Body of pancreas (tissue), 4 donors: ENCODE measurements around the gene MPL.

Source experiments
- POLR2A ChIP-seq, 3 donors: fragments of 450-650 bp; IDR thresholded peaks; one replicate each; pipeline ENCODE4 v1.6.1; 2016; ENCODE audit warnings: antibody characterized with exemption in 3 of 3, mild to moderate bottlenecking in 2 of 3
- TF ChIP-seq, protein P1 (sequence below), 7 experiments: fragments of 450-650 bp in 4 of 7; fragments of 200-600 bp in 3 of 7; sonication (generic) in 3 of 7; IDR thresholded peaks; one replicate each; pipeline ENCODE4 v1.5.1; 2016 to 2019; ENCODE audit warnings: antibody characterized with exemption in 7 of 7

DNA sequence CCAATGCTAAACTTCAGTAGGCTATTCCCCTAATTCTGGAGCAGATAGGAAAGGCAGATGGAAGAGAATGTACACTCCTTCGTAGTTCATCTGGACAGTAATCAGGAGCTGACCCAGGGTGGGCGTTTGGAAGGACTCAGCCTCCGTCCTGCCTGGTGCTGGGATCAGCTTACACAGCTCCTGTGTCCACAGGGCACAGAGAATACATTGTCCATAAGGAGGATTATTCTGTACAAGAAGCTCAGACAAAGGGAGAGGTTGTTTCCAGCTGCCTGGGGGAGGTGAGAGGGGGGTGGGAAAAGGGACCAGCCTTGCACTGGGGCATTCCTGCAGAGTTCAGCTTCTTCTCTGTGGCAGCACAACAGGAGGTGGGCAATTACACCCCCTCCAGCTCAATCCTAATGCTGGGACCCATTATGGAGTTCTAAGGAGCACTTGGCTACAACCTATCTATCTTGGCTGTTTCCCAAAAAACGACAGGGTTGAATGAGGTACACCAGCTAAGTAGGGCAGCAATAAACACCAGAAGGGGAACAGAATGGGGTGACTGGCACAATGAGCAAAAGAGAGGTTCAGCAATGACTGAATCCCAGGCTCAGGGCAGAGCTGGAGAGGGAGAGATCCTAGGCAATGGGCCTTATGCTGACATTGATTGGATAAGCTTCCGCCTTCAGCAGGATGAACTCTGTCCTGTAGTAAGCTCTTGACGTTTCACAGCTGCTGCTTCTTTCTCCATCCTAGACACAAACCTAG, 44.6 kb downstream of the MPL start:
- TF ChIP-seq, protein P1, sequence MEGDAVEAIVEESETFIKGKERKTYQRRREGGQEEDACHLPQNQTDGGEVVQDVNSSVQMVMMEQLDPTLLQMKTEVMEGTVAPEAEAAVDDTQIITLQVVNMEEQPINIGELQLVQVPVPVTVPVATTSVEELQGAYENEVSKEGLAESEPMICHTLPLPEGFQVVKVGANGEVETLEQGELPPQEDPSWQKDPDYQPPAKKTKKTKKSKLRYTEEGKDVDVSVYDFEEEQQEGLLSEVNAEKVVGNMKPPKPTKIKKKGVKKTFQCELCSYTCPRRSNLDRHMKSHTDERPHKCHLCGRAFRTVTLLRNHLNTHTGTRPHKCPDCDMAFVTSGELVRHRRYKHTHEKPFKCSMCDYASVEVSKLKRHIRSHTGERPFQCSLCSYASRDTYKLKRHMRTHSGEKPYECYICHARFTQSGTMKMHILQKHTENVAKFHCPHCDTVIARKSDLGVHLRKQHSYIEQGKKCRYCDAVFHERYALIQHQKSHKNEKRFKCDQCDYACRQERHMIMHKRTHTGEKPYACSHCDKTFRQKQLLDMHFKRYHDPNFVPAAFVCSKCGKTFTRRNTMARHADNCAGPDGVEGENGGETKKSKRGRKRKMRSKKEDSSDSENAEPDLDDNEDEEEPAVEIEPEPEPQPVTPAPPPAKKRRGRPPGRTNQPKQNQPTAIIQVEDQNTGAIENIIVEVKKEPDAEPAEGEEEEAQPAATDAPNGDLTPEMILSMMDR (IDR thresholded peaks at IDR 0.05) = no peak
- no peak for TF ChIP-seq POLR2A (IDR thresholded peaks at IDR 0.05)
